WTC11 (cell line): ENCODE data around the gene AGPS. TPM values are rescaled to one million over a fixed set of nuclear protein-coding genes. Genes with fewer than 3 reads are reported as not detected.
"Not testable (repeated sequence)": the region's sequence is repeated elsewhere in the genome, so short reads cannot be mapped to it uniquely, and the experiment has no call there.

Experiments
- ATAC-seq: fragments of 200-7000 bp; cut with Tn5 transposase; 2 replicates; pipeline ENCODE4 v1.10.0; 2021; ENCODE audit warnings: mild to moderate bottlenecking, moderate library complexity
- CTCF ChIA-PET: fragments of 300-600 bp; sonication (Branson Sonifier 250); formaldehyde crosslinking; loops from one replicate; lab custom pipeline; 2021; ENCODE audit warnings: antibody characterized with exemption; lab: Charles Lee
- POLR2A ChIA-PET: fragments of 350-600 bp; sonication (Branson Sonifier 250); formaldehyde crosslinking; loops from one replicate; lab custom pipeline; 2021; ENCODE audit warnings: antibody characterized with exemption; lab: Charles Lee
- DNase-seq: peaks from one replicate; pipeline ENCODE4 v3.0.0; 2021; ENCODE audit warnings: low spot score
- H3K27ac Mint-ChIP-seq: 2 replicates; pipeline ENCODE4 v1.8.0; 2021; ENCODE audit warnings: mixed read lengths
- H3K27me3 Mint-ChIP-seq: 2 replicates; pipeline ENCODE4 v1.8.0; 2021; ENCODE audit warnings: low read depth, mild to moderate bottlenecking, moderate library complexity, mixed read lengths
- H3K36me3 Mint-ChIP-seq: 2 replicates; pipeline ENCODE4 v1.8.0; 2021; ENCODE audit warnings: mixed read lengths
- H3K4me1 Mint-ChIP-seq: 2 replicates; pipeline ENCODE4 v1.8.0; 2022; ENCODE audit warnings: mixed read lengths
- H3K4me3 Mint-ChIP-seq: 2 replicates; pipeline ENCODE4 v1.8.0; 2021; ENCODE audit warnings: mild to moderate bottlenecking, moderate library complexity, mixed read lengths
- H3K9me3 Mint-ChIP-seq: 2 replicates; pipeline ENCODE4 v1.8.0; 2021; ENCODE audit warnings: mixed read lengths
- E2F4 ChIP-seq: sonication (generic); formaldehyde crosslinking; IDR thresholded peaks from 2 replicates; pipeline ENCODE4 v1.8.1; 2022; ENCODE audit warnings: low read depth, mild to moderate bottlenecking, moderate library complexity, missing genetic modification reagents, borderline replicate concordance
- ERG ChIP-seq: fragments of 250-450 bp; sonication (Bioruptor Pico); IDR thresholded peaks from 2 replicates; pipeline ENCODE4 v1.8.0; 2021; ENCODE audit warnings: mild to moderate bottlenecking
- FOXP1 ChIP-seq: sonication (generic); formaldehyde crosslinking; IDR thresholded peaks from 2 replicates; pipeline ENCODE4 v1.8.0; 2022; ENCODE audit warnings: missing genetic modification reagents, mild to moderate bottlenecking, moderate library complexity, borderline replicate concordance
- GRHL2 ChIP-seq: fragments of 250-450 bp; sonication (Bioruptor Pico); IDR thresholded peaks from 2 replicates; pipeline ENCODE4 v1.8.0; 2022; ENCODE audit warnings: mild to moderate bottlenecking, moderate library complexity; ENCODE audit not compliant: insufficient replicate concordance, severe bottlenecking
- GTF2I ChIP-seq: fragments of 250-450 bp; sonication (Bioruptor Pico); conservative IDR thresholded peaks from 2 replicates; pipeline ENCODE4 v1.4.0; 2021; ENCODE audit warnings: mild to moderate bottlenecking
- JAZF1 ChIP-seq: fragments of 250-450 bp; sonication (Bioruptor Pico); IDR thresholded peaks from 2 replicates; pipeline ENCODE4 v1.9.0; 2021; ENCODE audit warnings: moderate library complexity, mild to moderate bottlenecking, inconsistent platforms
- NR2C2 ChIP-seq: sonication (generic); formaldehyde crosslinking; IDR thresholded peaks from 2 replicates; pipeline ENCODE4 v1.8.0; 2022; ENCODE audit warnings: mild to moderate bottlenecking, missing genetic modification reagents
- SOX15 ChIP-seq: fragments of 250-450 bp; sonication (Bioruptor Pico); IDR thresholded peaks from 2 replicates; pipeline ENCODE4 v1.9.0; 2021; ENCODE audit warnings: mild to moderate bottlenecking
- TEAD4 ChIP-seq: sonication (generic); formaldehyde crosslinking; IDR thresholded peaks from 2 replicates; pipeline ENCODE4 v1.8.0; 2022; ENCODE audit warnings: mild to moderate bottlenecking, missing genetic modification reagents
- TP53 ChIP-seq: sonication (generic); formaldehyde crosslinking; IDR thresholded peaks from 2 replicates; pipeline ENCODE4 v1.8.1; 2023; ENCODE audit warnings: mild to moderate bottlenecking, missing genetic modification reagents
- ZNF416 ChIP-seq: fragments of 250-450 bp; sonication (Bioruptor Pico); IDR thresholded peaks from 2 replicates; pipeline ENCODE4 v1.9.0; 2021; ENCODE audit warnings: mild to moderate bottlenecking, inconsistent platforms
- ZSCAN18 ChIP-seq: fragments of 250-450 bp; sonication (Bioruptor Pico); IDR thresholded peaks from 2 replicates; pipeline ENCODE4 v2.1.2; 2022; ENCODE audit warnings: mild to moderate bottlenecking, moderate library complexity
- total RNA-seq: library from RNA; stranded (reverse); gene quantifications from 3 replicates; pipeline ENCODE4 v1.2.3, GENCODE V29; 2021

Gene AGPS
- total RNA-seq, 1 experiment from 2014 or later = 60.8 TPM

GRCh38 chr2:177430411-177430810, 37.8 kb downstream of the AGPS start:
- CTCF ChIA-PET = interaction anchor here (0.5 kb wide), 1 partner anchor 61 kb away, joined by 3 read pairs; no protein-coding TSS in a partner anchor

GRCh38 chr2:177431111-177431725, 38.6 kb downstream of the AGPS start:
- H3K4me1 Mint-ChIP-seq, H3K27ac Mint-ChIP-seq, DNase-seq, POLR2A ChIA-PET, H3K27me3 Mint-ChIP-seq, ATAC-seq, H3K4me3 Mint-ChIP-seq: not testable (repeated sequence)
- Mint-ChIP-seq H3K9me3 (peaks cover 61% of the 10 kb centered on the region), H3K36me3 (peaks cover 68% of the 10 kb centered on the region)
- CTCF ChIA-PET = interaction anchor here (0.5 kb wide), 1 partner anchor 61 kb away, joined by 3 read pairs; no protein-coding TSS in a partner anchor

More at GRCh38 chr2:177430411-177430810, 37.8 kb downstream of the AGPS start:
- DNase-seq = no peak
- ATAC-seq = no peak
- no peak for TF ChIP-seq TEAD4 (CRISPR knock-in tag)
- TF ChIP-seq ERG (CRISPR knock-in tag) = no peak
- H3K27ac Mint-ChIP-seq = no peak overlapping the region
- peaks cover 68% of the 10 kb centered on the region for H3K36me3 Mint-ChIP-seq
- H3K9me3 Mint-ChIP-seq = peaks cover 64% of the 10 kb centered on the region
- no peak overlapping the region for H3K4me3 Mint-ChIP-seq
- POLR2A ChIA-PET = no interaction called here
- H3K4me1 Mint-ChIP-seq = no peaks in the 10 kb centered on the region; the same call in 1 of the 2 replicates
- H3K27me3 Mint-ChIP-seq = no peaks in the 10 kb centered on the region; the same call in 1 of the 2 replicates

GRCh38 chr2:177432703-177433102, 40.1 kb downstream of the AGPS start:
- DNase-seq (no peak), ATAC-seq (no peak)
- POLR2A ChIA-PET = no interaction called here
- Mint-ChIP-seq H3K9me3 (peaks cover 47% of the 10 kb centered on the region), H3K4me3 (no peak overlapping the region), H3K27me3 (no peaks in the 10 kb centered on the region), H3K4me1 (no peaks in the 10 kb centered on the region; the same call in 1 of the 2 replicates), H3K27ac (no peak overlapping the region), H3K36me3 (peaks cover 57% of the 10 kb centered on the region)
- CTCF ChIA-PET = no interaction called here
- no peak for TF ChIP-seq ZSCAN18 (CRISPR knock-in tag)
- no peak for TF ChIP-seq GTF2I (CRISPR knock-in tag)

- H3K36me3 Mint-ChIP-seq = peaks cover 52% of the 10 kb centered on the region
- no peaks in the 10 kb centered on the region; the same call in 1 of the 2 replicates for H3K4me1 Mint-ChIP-seq
- H3K27me3 Mint-ChIP-seq = no peaks in the 10 kb centered on the region
- CTCF ChIA-PET = interaction anchor here (1.5 kb wide), 1 partner anchor 17 kb away, joined by 5 read pairs; no protein-coding TSS in a partner anchor
- H3K4me3 Mint-ChIP-seq = no peak overlapping the region
- H3K9me3 Mint-ChIP-seq = peaks cover 40% of the 10 kb centered on the region
- no peak overlapping the region for H3K27ac Mint-ChIP-seq
- DNase-seq (no peak), ATAC-seq (no peak)
- POLR2A ChIA-PET = no interaction called here
- TF ChIP-seq ZSCAN18 (CRISPR knock-in tag) (no peak), NR2C2 (no peak), TP53 (CRISPR knock-in tag) (no peak), E2F4 (no peak), JAZF1 (CRISPR knock-in tag) (no peak), ZNF416 (CRISPR knock-in tag) (no peak), FOXP1 (CRISPR knock-in tag) (no peak), GRHL2 (CRISPR knock-in tag) (no peak), SOX15 (no peak)
Observed at GRCh38 chr2:177433402-177433801, 40.8 kb downstream of the AGPS start.
